Measurements from ENCODE around the gene LBP.

LBP gene

DNA sequence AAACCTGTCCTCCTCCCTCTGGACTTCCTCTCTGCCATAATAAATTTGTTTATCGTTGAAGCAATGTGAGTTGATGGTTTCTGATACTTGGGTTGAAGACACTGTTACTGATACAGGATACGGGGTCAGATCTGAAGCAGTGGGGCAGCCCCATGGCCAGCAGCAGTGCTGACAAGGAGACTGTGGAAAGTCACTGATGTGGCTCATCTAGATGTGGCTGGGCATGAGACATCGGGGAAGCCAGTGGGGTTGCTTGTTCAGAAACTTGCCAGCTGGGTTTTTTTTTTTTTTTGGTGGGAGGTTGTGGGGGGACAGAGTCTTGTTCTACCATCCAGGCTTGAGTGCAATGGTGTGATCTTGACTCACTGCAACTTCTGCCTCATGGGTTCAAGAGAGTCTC is 45.0 kb upstream of the LBP start:
- no peak for TF ChIP-seq CTCF (IDR thresholded peaks at IDR 0.05; ENCODE audit: insufficient read depth, low read length, poor library complexity, severe bottlenecking)
- no peak for DNase-seq (ENCODE audit: extremely low read depth, insufficient read length)
- no peaks in the 10 kb centered on the region; the same call in 1 of the 2 replicates for H3K27me3 ChIP-seq (replicated peaks; ENCODE audit: control insufficient read depth, insufficient read depth, low read length)
- H3K36me3 ChIP-seq (ENCODE audit: control insufficient read depth, insufficient read depth, low read length), result no peaks in the 10 kb centered on the region
- no peak overlapping the region for H3K4me3 ChIP-seq (replicated peaks; ENCODE audit: low read depth, low read length)

- H3K4me3 ChIP-seq (replicated peaks; ENCODE audit: low read depth, low read length), result no peak overlapping the region
- DNase-seq (ENCODE audit: extremely low read depth, insufficient read length), result no peak
- H3K36me3 ChIP-seq (ENCODE audit: control insufficient read depth, insufficient read depth, low read length), result no peaks in the 10 kb centered on the region
- H3K27me3 ChIP-seq (replicated peaks; ENCODE audit: control insufficient read depth, insufficient read depth, low read length), result no peaks in the 10 kb centered on the region; the same call in none of the 2 replicates
- TF ChIP-seq CTCF (IDR thresholded peaks at IDR 0.05; ENCODE audit: insufficient read depth, low read length, poor library complexity, severe bottlenecking), result no peak
Observed at GRCh38 chr20:38302786-38303185, 43.5 kb upstream of the LBP start.

GRCh38 chr20:38303908-38304379 is 42.3 kb upstream of the LBP start, which contains the start of gene BPI:
TSS of gene BPI (plus strand) at chr20:38304156. CDS start at chr20:38304224, 68 bp downstream.
- Histone ChIP-seq H3K36me3 (ENCODE audit: control insufficient read depth, insufficient read depth, low read length) (no peaks in the 10 kb centered on the region), H3K27me3 (replicated peaks; ENCODE audit: control insufficient read depth, insufficient read depth, low read length) (no peaks in the 10 kb centered on the region; the same call in none of the 2 replicates), H3K4me3 (replicated peaks; ENCODE audit: low read depth, low read length) (no peak within 1 kb of the TSS)
- no peak for DNase-seq (ENCODE audit: extremely low read depth, insufficient read length)
- TF ChIP-seq CTCF (IDR thresholded peaks at IDR 0.05; ENCODE audit: insufficient read depth, low read length, poor library complexity, severe bottlenecking), result no peak

- Histone ChIP-seq H3K4me3 (replicated peaks; ENCODE audit: low read depth, low read length) (no peak overlapping the region), H3K36me3 (ENCODE audit: control insufficient read depth, insufficient read depth, low read length) (no peaks in the 10 kb centered on the region), H3K27me3 (replicated peaks; ENCODE audit: control insufficient read depth, insufficient read depth, low read length) (no peaks in the 10 kb centered on the region; the same call in none of the 2 replicates)
- TF ChIP-seq CTCF (IDR thresholded peaks at IDR 0.05; ENCODE audit: insufficient read depth, low read length, poor library complexity, severe bottlenecking), result peak; percentile 70
- no peak for DNase-seq (ENCODE audit: extremely low read depth, insufficient read length)
Observed at GRCh38 chr20:38304845-38305447, 41.3 kb upstream of the LBP start.

DNA sequence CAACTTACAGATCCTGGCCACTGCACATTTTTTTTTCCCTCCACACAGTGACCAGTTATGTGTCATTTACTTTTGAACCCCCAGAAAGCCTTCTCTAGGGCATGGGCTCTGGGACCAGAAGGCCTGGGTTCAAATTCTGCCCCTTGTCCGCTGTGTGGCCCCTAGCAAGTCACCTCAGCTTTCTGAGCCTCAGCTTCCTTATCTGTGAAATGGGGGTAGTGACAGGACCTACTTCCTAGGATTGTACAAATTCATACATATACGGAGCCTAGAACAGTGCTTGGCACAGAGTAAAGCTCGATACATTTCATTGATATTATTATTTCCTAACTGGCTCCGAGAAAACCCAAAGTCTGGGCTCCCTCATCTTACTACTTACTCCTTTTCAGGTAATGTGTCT is 40.7 kb upstream of the LBP start:
- TF ChIP-seq CTCF (IDR thresholded peaks at IDR 0.05; ENCODE audit: insufficient read depth, low read length, poor library complexity, severe bottlenecking), result no peak
- H3K4me3 ChIP-seq (replicated peaks; ENCODE audit: low read depth, low read length), result no peak overlapping the region
- no peaks in the 10 kb centered on the region; the same call in none of the 2 replicates for H3K27me3 ChIP-seq (replicated peaks; ENCODE audit: control insufficient read depth, insufficient read depth, low read length)
- H3K36me3 ChIP-seq (ENCODE audit: control insufficient read depth, insufficient read depth, low read length), result no peaks in the 10 kb centered on the region
- DNase-seq (ENCODE audit: extremely low read depth, insufficient read length), result no peak

All from GM06990 (cell line).